ENCODE measurements around the gene CRMP1. TPM values are rescaled to one million over a fixed set of nuclear protein-coding genes. Genes with fewer than 3 reads are reported as not detected.
A peak's percentile ranks its signal among the peaks of the same experiment; 100 is the strongest.

The CRMP1 gene
- total and polyA plus RNA-seq, 2 of the 8 experiments (the other 6 are each of a cell fraction or from before 2014, with no cell fraction given): 120 to 131 TPM

- Histone ChIP-seq H3K56ac (replicated peaks; ENCODE audit: insufficient read length, low read depth, low read length) (no peak overlapping the region), H2BK120ac (replicated peaks; ENCODE audit: low read depth, low read length) (no peak overlapping the region), H2BK20ac (ENCODE audit: low read length) (no peak overlapping the region), H3K4me2 (ENCODE audit: insufficient read depth in 1 of 2, low read depth in 2 of 2, low read length in 2 of 2) (no peak overlapping the region), H3K23me2 (ENCODE audit: low read depth, low read length) (peaks cover 3% of the 10 kb centered on the region), H2BK12ac (ENCODE audit: low read depth, low read length) (no peak overlapping the region), H2AFZ (ENCODE audit: low read length) (no peak overlapping the region), H2AK5ac (ENCODE audit: low read depth, low read length) (no peak overlapping the region), H3K36me3 (ENCODE audit: control insufficient read depth in 2 of 4, insufficient read depth in 4 of 4, low read length in 3 of 4) (peaks cover 0 to 4% (median 4%) of the 10 kb centered on the region in 4 experiments; a peak in 5 of 8 replicates), H3K9me3 (ENCODE audit: insufficient read depth in 2 of 2, low read depth in 1 of 2, low read length in 1 of 2) (no peaks in the 10 kb centered on the region), H4K91ac (replicated peaks; ENCODE audit: insufficient read length, low read length) (no peak overlapping the region), H3K27me3 (replicated peaks in 1 of 4; ENCODE audit: control insufficient read depth in 3 of 4, extremely low read depth in 1 of 4, insufficient read depth in 3 of 4, low read length in 3 of 4) (no peaks in the 10 kb centered on the region), H4K5ac (ENCODE audit: insufficient read length, low read depth, low read length) (no peak overlapping the region), H3K27ac (ENCODE audit: low read depth, low read length) (no peak overlapping the region), H4K8ac (ENCODE audit: extremely low read depth, insufficient read depth, low read length) (no peak overlapping the region), H3K18ac (ENCODE audit: extremely low read depth, low read length) (no peak overlapping the region), H3K79me1 (ENCODE audit: low read depth, low read length) (no peaks in the 10 kb centered on the region), H2BK15ac (ENCODE audit: low read length) (no peak overlapping the region), H3K4me1 (replicated peaks in 1 of 4; ENCODE audit: control insufficient read depth in 3 of 4, insufficient read depth in 4 of 4, low read length in 3 of 4) (peaks cover 0 to 2% (median 1%) of the 10 kb centered on the region in 4 experiments; a peak in 1 of 7 replicates), H3K4ac (replicated peaks; ENCODE audit: insufficient read length, low read depth, low read length) (no peak overlapping the region), H3K9ac (replicated peaks in 1 of 4; ENCODE audit: extremely low read depth in 1 of 4, low read depth in 3 of 4, low read length in 3 of 4) (no peak overlapping the region), H3K14ac (ENCODE audit: insufficient read length) (no peak overlapping the region), H3K23ac (ENCODE audit: insufficient read length) (no peak overlapping the region), H2BK5ac (ENCODE audit: low read depth, low read length) (no peak overlapping the region), H4K20me1 (replicated peaks in 1 of 2; ENCODE audit: control insufficient read depth in 1 of 2, insufficient read depth in 2 of 2, low read length in 2 of 2) (peaks cover 0 to 5% of the 10 kb centered on the region in 2 experiments), H3K4me3 (ENCODE audit: extremely low read depth in 1 of 4, insufficient read depth in 2 of 4, low read depth in 3 of 4, low read length in 4 of 4) (no peak overlapping the region), H3K79me2 (ENCODE audit: control insufficient read depth in 1 of 2, insufficient read depth in 2 of 2, low read length in 2 of 2) (no peaks in the 10 kb centered on the region)
- DNase-seq (ENCODE audit: low read depth in 1 of 2, low spot score in 2 of 2) (peak in 1 of 2 experiments; percentile 33), FAIRE-seq (no peak)
- 88% methylated on average over 6 of the region's 6 CpGs; no CpG with 5 or more reads in 1 of the 2 experiments for WGBS, 2 experiments (ENCODE audit: extremely low coverage in 1 of 2, insufficient coverage in 1 of 2, insufficient read length in 1 of 2, insufficient replicate concordance in 2 of 2, low coverage in 1 of 2, low lambda C conversion rate in 2 of 2, missing lambda C conversion rate in 1 of 2)
- CTCF ChIA-PET (ENCODE audit: partially characterized antibody): interaction anchor here (0.6 to 1.6 kb wide), 5 partner anchors 14 to 871 kb away, joined by 3 to 5 read pairs (median 3); no protein-coding TSS in a partner anchor
- POLR2A ChIA-PET (ENCODE audit: partially characterized antibody): no interaction called here
- TF ChIP-seq ATF2 (IDR thresholded peaks at IDR 0.05; ENCODE audit: low read length) (no peak), SRF (IDR thresholded peaks at IDR 0.05; ENCODE audit: low read depth, low read length) (no peak), RAD21 (IDR thresholded peaks at IDR 0.05 in 1 of 2, conservative IDR thresholded peaks at IDR 0.05 in 1 of 2; ENCODE audit: low read depth in 2 of 2, low read length in 2 of 2) (no peak), GTF2F1 (IDR thresholded peaks at IDR 0.05; ENCODE audit: borderline replicate concordance, low read depth, low read length) (no peak), POU5F1 (IDR thresholded peaks at IDR 0.05; ENCODE audit: low read depth, low read length) (no peak), ATF3 (IDR thresholded peaks at IDR 0.05; ENCODE audit: insufficient read depth, low read depth, low read length) (no peak), CEBPB (IDR thresholded peaks at IDR 0.05; ENCODE audit: low read depth, low read length) (no peak), BRCA1 (IDR thresholded peaks at IDR 0.05; ENCODE audit: low read depth, low read length) (no peak), MAFK (IDR thresholded peaks at IDR 0.05; ENCODE audit: low read depth, low read length) (no peak), SIX5 (IDR thresholded peaks at IDR 0.05; ENCODE audit: low read depth, low read length) (no peak), CHD1 (IDR thresholded peaks at IDR 0.05; ENCODE audit: low read depth, low read length) (no peak), HDAC2 (IDR thresholded peaks at IDR 0.05; ENCODE audit: borderline replicate concordance in 1 of 2, low read depth in 2 of 2, low read length in 2 of 2) (no peak)
Measured at GRCh38 chr4:5784021-5784420, 108.9 kb downstream of the CRMP1 start.

Measured in H1 (cell line).